Measurements from ENCODE around the gene DLX1. TPM values are rescaled to one million over a fixed set of nuclear protein-coding genes. Genes with fewer than 3 reads are reported as not detected.

DLX1 gene
- total and polyA plus RNA-seq, 9 of the 15 experiments (the other 6 are each of a cell fraction or from before 2014, with no cell fraction given): 1.9 to 26.2 (median 9.6) TPM

GRCh38 chr2:172129404-172129803, 44.1 kb downstream of the DLX1 start:
- H3K9me3 ChIP-seq (replicated peaks; ENCODE audit: control insufficient read depth, insufficient read depth, low read depth, low read length): no peaks in the 10 kb centered on the region
- in situ Hi-C loops (cut with MboI) (no loop called here), intact Hi-C loops (cut with micrococcal nuclease) (loop anchor here (5.0 kb wide), 3 partner anchors 427 to 552 kb away; no protein-coding TSS in a partner anchor)
- no peaks in the 10 kb centered on the region for H3K36me3 ChIP-seq (ENCODE audit: control insufficient read depth, insufficient read depth, low read length)
- no TSS peak for BruUV-seq (replicated peaks)
- ATAC-seq (no peak), DNase-seq (ENCODE audit: extremely low read depth in 1 of 4, low spot score in 3 of 4) (no peak), FAIRE-seq (no peak)
- H2AFZ ChIP-seq (ENCODE audit: low read depth, low read length): no peak overlapping the region
- POLR2A ChIA-PET: interaction anchor here (0.6 to 1.3 kb wide), 3 partner anchors 13 to 459 kb away, joined by 3 to 4 read pairs (median 3); no protein-coding TSS in a partner anchor
- H4K20me1 ChIP-seq (replicated peaks; ENCODE audit: control insufficient read depth, insufficient read depth, low read length): no peaks in the 10 kb centered on the region
- H3K4me1 ChIP-seq (replicated peaks in 1 of 2; ENCODE audit: control insufficient read depth in 2 of 2, insufficient read depth in 2 of 2, low read length in 2 of 2): no peaks in the 10 kb centered on the region
- H3K79me2 ChIP-seq (ENCODE audit: control insufficient read depth, insufficient read depth, low read length): no peaks in the 10 kb centered on the region
- TF ChIP-seq DNMT1 (IDR thresholded peaks at IDR 0.05) (no peak), JUND (IDR thresholded peaks at IDR 0.05; ENCODE audit: borderline replicate concordance, low read depth, low read length) (peak; percentile 46; the same call in 1 of the 2 replicates), JUND (tag; IDR thresholded peaks at IDR 0.05; ENCODE audit: borderline replicate concordance, low read depth, low read length) (peak; percentile 68; the same call in 1 of the 3 replicates), FOSL1 (tag; conservative IDR thresholded peaks at IDR 0.05) (peak; percentile 61; the same call in 1 of the 2 replicates), ATF3 (IDR thresholded peaks at IDR 0.05) (peak; percentile 36; the same call in 1 of the 2 replicates), ATF3 (CRISPR knock-in tag; conservative IDR thresholded peaks at IDR 0.05) (no peak)
- H3K27ac ChIP-seq (ENCODE audit: extremely low read depth, low read depth, low read length): no peak overlapping the region
- no peak overlapping the region for H3K9ac ChIP-seq (ENCODE audit: insufficient read depth in 1 of 2, low read depth in 2 of 2, low read length in 2 of 2)
- no peak overlapping the region for H3K4me2 ChIP-seq (ENCODE audit: insufficient read depth, low read length)
- H3K9me1 ChIP-seq (ENCODE audit: control insufficient read depth, insufficient read depth, low read length): no peaks in the 10 kb centered on the region
- H3K4me3 ChIP-seq: no peak overlapping the region
- CTCF ChIA-PET (ENCODE audit: low intra/inter-chr PET ratio): no interaction called here
- H3K27me3 ChIP-seq (ENCODE audit: control insufficient read depth in 2 of 2, insufficient read depth in 2 of 2, low read length in 2 of 2): peaks cover 2 to 5% of the 10 kb centered on the region in 2 experiments; a peak in 1 of 5 replicates

Measured in K562 (cell line).